Prostate gland (tissue), 2 donors: ENCODE data around the gene C11orf71.

Experiments used
- POLR2A ChIP-seq: fragments of 450-650 bp; IDR thresholded peaks from one replicate; pipeline ENCODE4 v1.6.1; 2016; ENCODE audit warnings: antibody characterized with exemption, mild to moderate bottlenecking
- POLR2AphosphoS5 ChIP-seq: sonication (generic); formaldehyde crosslinking; IDR thresholded peaks from one replicate; pipeline ENCODE4 v1.6.1; 2017; ENCODE audit warnings: antibody characterized with exemption
- TF ChIP-seq, protein P1 (sequence below), 4 experiments: fragments of 200-600 bp in 2 of 4; fragments of 450-650 bp in 2 of 4; sonication (generic) in 2 of 4; IDR thresholded peaks; 1 replicate in 3 of 4; 2 replicates in 1 of 4; pipeline ENCODE4 v1.5.1; 2016 to 2019; ENCODE audit warnings: antibody characterized with exemption in 4 of 4, mild to moderate bottlenecking in 2 of 4, moderate library complexity in 2 of 4

DNA sequence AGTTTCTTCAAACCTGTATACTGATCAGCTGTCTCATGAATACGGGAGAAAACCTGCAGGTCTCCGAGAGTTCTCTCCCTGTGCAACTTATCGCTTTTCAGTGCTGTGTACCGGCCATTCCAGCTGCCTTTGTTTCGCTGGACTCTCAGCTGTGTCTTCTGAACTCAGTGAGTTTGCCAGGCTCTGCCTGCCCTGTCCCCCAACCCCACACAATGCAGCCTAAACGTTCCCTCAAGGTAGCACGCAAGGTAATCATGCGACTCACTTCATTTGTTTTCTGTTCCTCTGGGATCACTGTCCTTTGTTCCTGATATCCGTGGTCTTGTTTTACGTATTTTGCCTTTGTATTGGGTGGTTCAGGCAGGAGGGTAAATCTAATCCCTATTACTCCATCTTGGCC is 13.6 kb upstream of the C11orf71 start:
- TF ChIP-seq, protein P1, sequence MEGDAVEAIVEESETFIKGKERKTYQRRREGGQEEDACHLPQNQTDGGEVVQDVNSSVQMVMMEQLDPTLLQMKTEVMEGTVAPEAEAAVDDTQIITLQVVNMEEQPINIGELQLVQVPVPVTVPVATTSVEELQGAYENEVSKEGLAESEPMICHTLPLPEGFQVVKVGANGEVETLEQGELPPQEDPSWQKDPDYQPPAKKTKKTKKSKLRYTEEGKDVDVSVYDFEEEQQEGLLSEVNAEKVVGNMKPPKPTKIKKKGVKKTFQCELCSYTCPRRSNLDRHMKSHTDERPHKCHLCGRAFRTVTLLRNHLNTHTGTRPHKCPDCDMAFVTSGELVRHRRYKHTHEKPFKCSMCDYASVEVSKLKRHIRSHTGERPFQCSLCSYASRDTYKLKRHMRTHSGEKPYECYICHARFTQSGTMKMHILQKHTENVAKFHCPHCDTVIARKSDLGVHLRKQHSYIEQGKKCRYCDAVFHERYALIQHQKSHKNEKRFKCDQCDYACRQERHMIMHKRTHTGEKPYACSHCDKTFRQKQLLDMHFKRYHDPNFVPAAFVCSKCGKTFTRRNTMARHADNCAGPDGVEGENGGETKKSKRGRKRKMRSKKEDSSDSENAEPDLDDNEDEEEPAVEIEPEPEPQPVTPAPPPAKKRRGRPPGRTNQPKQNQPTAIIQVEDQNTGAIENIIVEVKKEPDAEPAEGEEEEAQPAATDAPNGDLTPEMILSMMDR (IDR thresholded peaks at IDR 0.05), result no peak
- TF ChIP-seq POLR2A (no peak), POLR2AphosphoS5 (no peak)
